GM13976 (cell line): ENCODE data around the gene TNFRSF18.

ENCODE experiments used
- DNase-seq: peaks from one replicate; pipeline ENCODE4 v3.0.0; 2012; ENCODE audit warnings: low spot score
- in situ Hi-C: fragments of 300-500 bp; cut with MboI; formaldehyde crosslinking; loops from one replicate; pipeline ENCODE4 v1.12.0; 2022; ENCODE audit warnings: low sequenced_read_pairs, mixed read lengths, inconsistent platforms; ENCODE audit not compliant: unreplicated experiment
- TF ChIP-seq, protein P1 (sequence below): IDR thresholded peaks from 2 replicates; pipeline ENCODE4 v1.5.1; 2012; ENCODE audit warnings: borderline replicate concordance, mild to moderate bottlenecking; ENCODE audit not compliant: insufficient read depth; ENCODE audit errors: extremely low read depth, missing control alignments, control extremely low read depth

The TNFRSF18 gene

DNA sequence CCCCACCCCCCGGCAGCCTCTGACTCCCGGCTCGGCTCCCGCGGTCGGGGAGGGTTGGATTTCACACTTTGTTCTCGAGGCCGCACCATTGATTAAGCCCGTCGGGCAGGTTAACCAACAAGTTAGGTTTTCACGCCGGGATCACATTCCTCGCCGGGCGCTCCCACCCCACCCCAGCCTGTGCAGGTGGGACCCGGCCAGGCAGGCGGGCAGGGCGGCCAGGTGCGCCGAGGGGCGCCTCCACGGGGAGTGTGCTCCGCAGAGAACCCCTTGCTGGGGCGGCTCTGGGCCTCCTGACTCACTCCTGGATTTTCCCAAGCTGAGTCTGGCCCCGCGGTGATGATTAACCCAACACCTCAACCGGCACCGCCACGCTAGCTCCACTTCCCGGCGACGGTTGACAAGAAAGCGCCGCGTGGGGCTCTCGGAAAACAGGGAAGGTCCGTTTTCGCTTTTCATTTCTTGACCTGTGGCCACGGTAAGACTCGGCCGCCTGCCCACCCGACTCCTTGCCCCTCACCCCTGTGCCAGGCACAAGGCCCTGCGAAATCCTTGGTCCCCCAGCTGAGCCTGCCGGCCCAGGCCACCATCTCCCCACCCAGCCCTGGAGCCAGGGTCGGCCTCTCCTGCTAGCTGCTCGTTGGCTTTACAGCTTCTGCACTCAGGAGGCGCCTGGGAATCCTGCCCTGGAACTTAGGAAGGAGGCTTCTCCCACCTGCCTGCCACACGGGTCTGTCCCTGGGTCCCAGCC is 41.5 kb downstream of the TNFRSF18 start:
- DNase-seq: no peak
- in situ Hi-C loops: no loop called here
- TF ChIP-seq, protein P1, sequence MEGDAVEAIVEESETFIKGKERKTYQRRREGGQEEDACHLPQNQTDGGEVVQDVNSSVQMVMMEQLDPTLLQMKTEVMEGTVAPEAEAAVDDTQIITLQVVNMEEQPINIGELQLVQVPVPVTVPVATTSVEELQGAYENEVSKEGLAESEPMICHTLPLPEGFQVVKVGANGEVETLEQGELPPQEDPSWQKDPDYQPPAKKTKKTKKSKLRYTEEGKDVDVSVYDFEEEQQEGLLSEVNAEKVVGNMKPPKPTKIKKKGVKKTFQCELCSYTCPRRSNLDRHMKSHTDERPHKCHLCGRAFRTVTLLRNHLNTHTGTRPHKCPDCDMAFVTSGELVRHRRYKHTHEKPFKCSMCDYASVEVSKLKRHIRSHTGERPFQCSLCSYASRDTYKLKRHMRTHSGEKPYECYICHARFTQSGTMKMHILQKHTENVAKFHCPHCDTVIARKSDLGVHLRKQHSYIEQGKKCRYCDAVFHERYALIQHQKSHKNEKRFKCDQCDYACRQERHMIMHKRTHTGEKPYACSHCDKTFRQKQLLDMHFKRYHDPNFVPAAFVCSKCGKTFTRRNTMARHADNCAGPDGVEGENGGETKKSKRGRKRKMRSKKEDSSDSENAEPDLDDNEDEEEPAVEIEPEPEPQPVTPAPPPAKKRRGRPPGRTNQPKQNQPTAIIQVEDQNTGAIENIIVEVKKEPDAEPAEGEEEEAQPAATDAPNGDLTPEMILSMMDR: no peak

DNA sequence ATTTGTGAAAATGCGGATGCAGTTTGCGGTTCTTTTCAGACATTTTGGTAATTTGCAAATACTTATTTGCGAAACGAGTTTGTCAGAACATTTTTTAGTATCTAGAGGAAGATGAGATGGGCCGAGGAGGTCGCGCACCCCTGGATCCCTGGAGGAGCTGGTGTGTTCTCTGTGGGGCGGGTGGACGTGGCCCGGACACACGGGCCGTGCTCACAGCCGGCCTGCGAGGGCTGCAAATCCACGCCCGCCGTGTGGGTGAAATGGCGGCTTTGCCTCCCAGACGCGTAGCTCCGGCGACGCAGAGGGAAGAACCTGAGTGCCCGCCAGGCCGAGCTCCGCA is 42.1 kb downstream of the TNFRSF18 start:
- no peak for DNase-seq
- in situ Hi-C loops: no loop called here
- TF ChIP-seq, protein P1: no peak

DNA sequence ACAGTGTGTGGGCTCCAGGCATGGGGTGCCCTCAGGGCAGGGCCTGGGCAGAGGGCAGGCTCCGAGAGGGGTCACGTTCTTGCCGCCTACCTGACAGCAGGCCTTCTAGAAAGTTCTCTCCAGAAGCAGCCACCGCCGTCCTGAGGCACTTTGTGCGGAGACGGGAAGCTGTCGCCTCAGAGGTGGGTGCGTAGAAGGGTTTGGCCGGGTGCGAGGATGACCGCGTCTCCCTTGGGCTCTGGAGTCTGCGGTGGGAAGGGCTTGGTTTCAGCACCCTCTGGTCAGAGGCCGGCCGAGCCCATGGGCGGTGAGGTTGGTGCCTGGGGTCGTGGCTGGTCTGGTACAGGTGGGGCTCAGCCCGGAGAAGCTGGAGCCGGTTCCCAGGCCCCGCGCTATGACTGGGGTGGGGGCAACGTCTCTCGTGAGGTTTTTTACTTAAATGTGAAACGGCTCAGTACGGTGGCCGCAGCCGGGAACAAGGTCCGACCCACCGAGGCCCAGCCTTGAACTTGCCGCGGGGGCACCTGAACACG is 42.8 kb downstream of the TNFRSF18 start:
- TF ChIP-seq, protein P1: no peak
- in situ Hi-C loops: no loop called here

DNA sequence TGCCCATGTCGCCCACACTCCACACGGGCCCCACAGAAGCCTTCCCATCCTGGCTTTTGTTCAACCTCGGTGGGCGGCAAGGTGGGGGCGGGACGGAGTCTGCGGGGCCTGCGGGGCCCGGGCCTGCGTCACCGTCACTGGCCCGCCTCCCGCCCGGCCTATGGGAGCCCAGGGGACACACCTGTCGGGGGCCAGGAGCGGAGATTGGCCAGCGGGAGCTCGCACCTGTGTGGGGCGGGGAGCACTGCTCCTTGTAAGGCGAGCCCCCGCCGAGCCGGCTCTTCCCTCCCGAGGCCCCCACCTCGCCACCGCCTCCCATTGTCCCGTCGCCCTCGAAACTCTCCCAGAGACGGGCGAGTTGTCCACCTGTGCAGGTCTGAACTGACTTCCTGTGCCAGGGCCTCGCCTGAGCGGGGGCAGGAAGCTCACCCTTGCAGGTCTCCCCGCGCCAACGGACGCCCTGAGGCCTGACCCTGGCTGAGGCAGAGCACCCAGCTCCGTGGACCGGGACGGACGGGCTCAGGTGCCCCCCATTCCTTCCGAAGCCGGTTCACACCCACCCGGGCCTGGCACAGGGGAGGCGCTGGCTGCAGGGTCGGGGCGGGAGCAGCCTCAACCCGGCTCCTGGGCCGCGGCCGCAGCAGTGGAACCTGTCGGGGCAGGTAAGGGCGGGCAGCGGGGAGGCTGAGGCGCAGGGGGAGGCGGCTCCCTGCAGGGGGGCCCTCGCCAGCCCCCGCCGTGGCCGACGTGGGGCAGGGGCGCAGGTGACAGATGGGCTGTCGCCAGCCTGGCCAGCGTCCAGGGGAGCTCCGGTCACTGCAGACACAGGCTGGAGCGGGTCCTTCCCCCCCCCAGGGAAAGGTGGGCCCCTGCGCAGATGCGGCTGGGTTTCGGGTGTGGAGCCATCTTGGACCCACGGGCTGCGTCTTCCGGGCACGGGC is 43.5 kb downstream of the TNFRSF18 start:
- DNase-seq: no peak
- TF ChIP-seq, protein P1: no peak
- in situ Hi-C loops: no loop called here

More for the DNA sequence above, 42.8 kb downstream of the TNFRSF18 start:
- DNase-seq: no peak

DNA sequence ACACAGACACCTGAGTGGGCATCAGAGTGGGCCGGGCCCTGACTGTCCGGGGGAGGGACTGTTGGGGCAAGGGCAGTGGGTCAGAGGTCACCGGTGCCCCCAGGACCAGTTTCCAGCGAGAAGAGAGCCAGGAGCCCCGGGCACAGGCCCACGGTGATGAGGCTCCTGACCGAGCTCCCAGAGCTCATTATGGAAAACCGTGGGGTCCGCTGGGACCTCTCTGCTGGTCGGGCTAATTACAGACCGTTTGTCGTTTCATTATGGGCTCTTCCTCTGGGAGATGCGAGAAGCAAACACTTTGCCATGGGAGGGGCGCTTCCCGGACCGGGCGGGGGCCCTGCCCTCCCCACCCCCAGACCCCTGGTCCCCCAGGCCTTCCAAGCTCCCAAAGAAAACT is 44.7 kb downstream of the TNFRSF18 start:
- in situ Hi-C loops: no loop called here
- DNase-seq: no peak

DNA sequence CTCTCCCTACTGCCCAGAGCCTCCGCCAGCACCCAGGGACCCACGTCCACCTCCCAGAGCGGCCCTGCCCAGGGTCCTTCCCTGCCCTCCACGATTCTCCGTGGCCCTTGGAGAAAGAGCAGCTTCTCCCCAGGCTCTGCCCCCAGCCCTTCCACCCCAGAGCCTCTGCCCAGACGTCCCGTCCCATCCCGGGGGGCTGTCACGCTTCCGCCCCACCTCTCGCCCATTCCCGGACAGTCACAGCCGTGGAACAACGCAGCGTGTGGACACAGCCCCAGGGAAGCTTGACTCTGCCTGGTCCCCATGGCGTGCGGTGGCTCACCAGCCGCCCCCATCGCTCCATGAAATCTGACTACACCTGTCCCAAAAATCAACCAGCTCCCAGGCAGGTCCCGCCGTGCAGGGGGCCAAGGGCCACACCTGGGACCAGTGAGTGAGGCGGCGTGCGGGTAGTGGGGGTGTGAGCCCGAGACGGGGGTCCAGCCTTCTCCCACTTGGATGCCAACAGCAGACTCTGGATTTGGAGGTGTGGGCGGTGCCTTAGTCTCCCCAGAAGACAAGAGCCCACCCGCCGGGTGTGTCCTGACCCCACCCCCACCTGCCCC is 45.2 kb downstream of the TNFRSF18 start:
- in situ Hi-C loops: no loop called here
- no peak for DNase-seq
- TF ChIP-seq, protein P1: no peak

More for the DNA sequence above, 44.7 kb downstream of the TNFRSF18 start:
- TF ChIP-seq, protein P1: no peak
